ENCODE measurements around the gene NUP205.

DNA sequence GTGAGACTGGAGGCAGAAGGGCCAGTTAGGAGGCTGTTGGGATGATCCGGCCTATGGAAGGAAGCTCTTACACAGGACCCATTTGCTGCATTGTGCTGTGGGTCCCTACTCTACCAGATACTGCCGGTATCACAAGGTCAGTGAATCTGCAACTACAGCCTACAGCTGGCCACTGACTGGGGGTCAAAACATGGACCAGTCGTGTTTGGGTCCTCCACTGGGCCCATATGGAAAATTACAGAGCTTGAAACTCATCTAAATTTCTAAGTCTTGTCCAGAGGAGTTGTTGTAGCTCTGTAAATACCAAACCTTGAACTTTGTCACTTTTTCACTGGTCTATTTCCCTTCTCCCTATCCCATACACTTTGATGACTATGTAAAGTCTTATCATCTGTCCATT, 5.6 kb upstream of the NUP205 start:
- TF ChIP-seq, protein P1, sequence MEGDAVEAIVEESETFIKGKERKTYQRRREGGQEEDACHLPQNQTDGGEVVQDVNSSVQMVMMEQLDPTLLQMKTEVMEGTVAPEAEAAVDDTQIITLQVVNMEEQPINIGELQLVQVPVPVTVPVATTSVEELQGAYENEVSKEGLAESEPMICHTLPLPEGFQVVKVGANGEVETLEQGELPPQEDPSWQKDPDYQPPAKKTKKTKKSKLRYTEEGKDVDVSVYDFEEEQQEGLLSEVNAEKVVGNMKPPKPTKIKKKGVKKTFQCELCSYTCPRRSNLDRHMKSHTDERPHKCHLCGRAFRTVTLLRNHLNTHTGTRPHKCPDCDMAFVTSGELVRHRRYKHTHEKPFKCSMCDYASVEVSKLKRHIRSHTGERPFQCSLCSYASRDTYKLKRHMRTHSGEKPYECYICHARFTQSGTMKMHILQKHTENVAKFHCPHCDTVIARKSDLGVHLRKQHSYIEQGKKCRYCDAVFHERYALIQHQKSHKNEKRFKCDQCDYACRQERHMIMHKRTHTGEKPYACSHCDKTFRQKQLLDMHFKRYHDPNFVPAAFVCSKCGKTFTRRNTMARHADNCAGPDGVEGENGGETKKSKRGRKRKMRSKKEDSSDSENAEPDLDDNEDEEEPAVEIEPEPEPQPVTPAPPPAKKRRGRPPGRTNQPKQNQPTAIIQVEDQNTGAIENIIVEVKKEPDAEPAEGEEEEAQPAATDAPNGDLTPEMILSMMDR (IDR thresholded peaks at IDR 0.05): no peak
- TF ChIP-seq EZH2 (IDR thresholded peaks at IDR 0.05) (no peak), EZH2phosphoT487 (IDR thresholded peaks at IDR 0.05) (no peak)

All from neural progenitor cell (in vitro differentiated cells).